ENCODE results near the gene ARMH3. TPM values are rescaled to one million over a fixed set of nuclear protein-coding genes. Genes with fewer than 3 reads are reported as not detected.

Gene ARMH3
- total RNA-seq, 4 donors from 2014 or later, result 12.9 to 19.3 (median 16.2) TPM

DNA sequence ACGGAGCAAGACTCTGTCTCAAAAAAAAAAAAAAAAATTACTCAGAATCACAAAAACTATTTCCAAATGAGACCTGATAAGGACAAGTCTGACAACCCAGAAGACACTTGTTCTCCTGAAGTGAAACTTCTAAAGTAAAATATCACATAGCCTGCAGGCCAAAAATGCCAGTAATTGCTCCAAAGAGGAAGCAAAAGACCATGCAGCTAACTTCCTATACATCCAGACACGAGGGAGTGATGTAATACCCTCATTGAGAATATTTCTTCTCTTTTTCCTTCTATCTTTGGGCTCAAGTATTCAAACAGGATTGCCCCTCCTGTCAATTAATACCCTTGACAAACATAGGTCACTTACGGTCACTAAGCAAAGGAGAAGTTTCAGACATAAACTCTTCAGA is 31.2 kb downstream of the ARMH3 start:
- no peak overlapping the region for H3K4me3 ChIP-seq
- H3K36me3 ChIP-seq, result peaks cover 49 to 99% (median 87%) of the 10 kb centered on the region in 4 donors
- WGBS, result 77% methylated on average over 3 of the region's 3 CpGs
- H3K27ac ChIP-seq (replicated peaks in 1 of 4), result no peak overlapping the region
- H3K9me3 ChIP-seq, result no peaks in the 10 kb centered on the region
- TF ChIP-seq POLR2A (IDR thresholded peaks at IDR 0.05; ENCODE audit: low read depth), result no peak
- TF ChIP-seq, protein P1, sequence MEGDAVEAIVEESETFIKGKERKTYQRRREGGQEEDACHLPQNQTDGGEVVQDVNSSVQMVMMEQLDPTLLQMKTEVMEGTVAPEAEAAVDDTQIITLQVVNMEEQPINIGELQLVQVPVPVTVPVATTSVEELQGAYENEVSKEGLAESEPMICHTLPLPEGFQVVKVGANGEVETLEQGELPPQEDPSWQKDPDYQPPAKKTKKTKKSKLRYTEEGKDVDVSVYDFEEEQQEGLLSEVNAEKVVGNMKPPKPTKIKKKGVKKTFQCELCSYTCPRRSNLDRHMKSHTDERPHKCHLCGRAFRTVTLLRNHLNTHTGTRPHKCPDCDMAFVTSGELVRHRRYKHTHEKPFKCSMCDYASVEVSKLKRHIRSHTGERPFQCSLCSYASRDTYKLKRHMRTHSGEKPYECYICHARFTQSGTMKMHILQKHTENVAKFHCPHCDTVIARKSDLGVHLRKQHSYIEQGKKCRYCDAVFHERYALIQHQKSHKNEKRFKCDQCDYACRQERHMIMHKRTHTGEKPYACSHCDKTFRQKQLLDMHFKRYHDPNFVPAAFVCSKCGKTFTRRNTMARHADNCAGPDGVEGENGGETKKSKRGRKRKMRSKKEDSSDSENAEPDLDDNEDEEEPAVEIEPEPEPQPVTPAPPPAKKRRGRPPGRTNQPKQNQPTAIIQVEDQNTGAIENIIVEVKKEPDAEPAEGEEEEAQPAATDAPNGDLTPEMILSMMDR (IDR thresholded peaks at IDR 0.05), result no peak
- no peak for TF ChIP-seq POLR2AphosphoS5 (IDR thresholded peaks at IDR 0.05)
- TF ChIP-seq EP300 (IDR thresholded peaks at IDR 0.05), result no peak
- intact Hi-C loops (cut with DNase I), result no loop called here
- no peak for DNase-seq (ENCODE audit: extremely low spot score)
- no peaks in the 10 kb centered on the region for H3K4me1 ChIP-seq
- no peaks in the 10 kb centered on the region for H3K27me3 ChIP-seq

- 100% methylated on average over 2 of the region's 2 CpGs for WGBS
- Histone ChIP-seq H3K4me1 (no peaks in the 10 kb centered on the region), H3K4me3 (no peak overlapping the region), H3K36me3 (peaks cover 43 to 96% (median 78%) of the 10 kb centered on the region in 4 donors), H3K27ac (replicated peaks in 1 of 4) (no peak overlapping the region), H3K27me3 (no peaks in the 10 kb centered on the region), H3K9me3 (no peaks in the 10 kb centered on the region)
- TF ChIP-seq POLR2A (IDR thresholded peaks at IDR 0.05; ENCODE audit: low read depth) (no peak), EP300 (IDR thresholded peaks at IDR 0.05) (no peak)
- TF ChIP-seq, protein P1 (IDR thresholded peaks at IDR 0.05), result no peak
- DNase-seq (ENCODE audit: extremely low spot score), result no peak
- intact Hi-C loops (cut with DNase I), result no loop called here
These were observed 35.0 kb downstream of the ARMH3 start for GRCh38 chr10:102020938-102021337.

GRCh38 chr10:102017295-102017694 is 38.7 kb downstream of the ARMH3 start:
- Histone ChIP-seq H3K27me3 (no peaks in the 10 kb centered on the region), H3K27ac (replicated peaks in 1 of 4) (no peak overlapping the region), H3K4me3 (no peak overlapping the region), H3K9me3 (no peaks in the 10 kb centered on the region), H3K36me3 (peaks cover 30 to 93% (median 66%) of the 10 kb centered on the region in 4 donors), H3K4me1 (no peaks in the 10 kb centered on the region)
- DNase-seq (ENCODE audit: extremely low spot score), result no peak
- intact Hi-C loops (cut with DNase I), result no loop called here
- WGBS, result 94% methylated on average over 2 of the region's 2 CpGs
- TF ChIP-seq, protein P1 (IDR thresholded peaks at IDR 0.05), result no peak
- TF ChIP-seq EP300 (IDR thresholded peaks at IDR 0.05) (no peak), POLR2A (IDR thresholded peaks at IDR 0.05; ENCODE audit: low read depth) (no peak), POLR2AphosphoS5 (IDR thresholded peaks at IDR 0.05) (no peak)

GRCh38 chr10:102016416-102016815 is 39.6 kb downstream of the ARMH3 start:
- H3K36me3 ChIP-seq, result peaks cover 33 to 93% (median 64%) of the 10 kb centered on the region in 4 donors
- intact Hi-C loops (cut with DNase I), result no loop called here

More at GRCh38 chr10:102016416-102016815, 39.6 kb downstream of the ARMH3 start:
- no peaks in the 10 kb centered on the region for H3K27me3 ChIP-seq
- no peaks in the 10 kb centered on the region for H3K4me1 ChIP-seq
- H3K9me3 ChIP-seq, result no peaks in the 10 kb centered on the region
- no peak for DNase-seq (ENCODE audit: extremely low spot score)
- H3K4me3 ChIP-seq, result no peak overlapping the region
- H3K27ac ChIP-seq (replicated peaks in 1 of 4), result no peak overlapping the region
- TF ChIP-seq POLR2AphosphoS5 (IDR thresholded peaks at IDR 0.05), result no peak
- TF ChIP-seq EP300 (IDR thresholded peaks at IDR 0.05), result no peak
- TF ChIP-seq, protein P1 (IDR thresholded peaks at IDR 0.05), result no peak
- no peak for TF ChIP-seq POLR2A (IDR thresholded peaks at IDR 0.05; ENCODE audit: low read depth)

Data from esophagus muscularis mucosa (tissue), 4 donors.